ENCODE measurements around the gene ATP8B3. TPM values are rescaled to one million over a fixed set of nuclear protein-coding genes. Genes with fewer than 3 reads are reported as not detected.

Gene ATP8B3
- total and polyA plus RNA-seq, 9 of the 15 experiments (the other 6 are each of a cell fraction or from before 2014, with no cell fraction given), result 1.2 to 12.3 (median 3.8) TPM

DNA sequence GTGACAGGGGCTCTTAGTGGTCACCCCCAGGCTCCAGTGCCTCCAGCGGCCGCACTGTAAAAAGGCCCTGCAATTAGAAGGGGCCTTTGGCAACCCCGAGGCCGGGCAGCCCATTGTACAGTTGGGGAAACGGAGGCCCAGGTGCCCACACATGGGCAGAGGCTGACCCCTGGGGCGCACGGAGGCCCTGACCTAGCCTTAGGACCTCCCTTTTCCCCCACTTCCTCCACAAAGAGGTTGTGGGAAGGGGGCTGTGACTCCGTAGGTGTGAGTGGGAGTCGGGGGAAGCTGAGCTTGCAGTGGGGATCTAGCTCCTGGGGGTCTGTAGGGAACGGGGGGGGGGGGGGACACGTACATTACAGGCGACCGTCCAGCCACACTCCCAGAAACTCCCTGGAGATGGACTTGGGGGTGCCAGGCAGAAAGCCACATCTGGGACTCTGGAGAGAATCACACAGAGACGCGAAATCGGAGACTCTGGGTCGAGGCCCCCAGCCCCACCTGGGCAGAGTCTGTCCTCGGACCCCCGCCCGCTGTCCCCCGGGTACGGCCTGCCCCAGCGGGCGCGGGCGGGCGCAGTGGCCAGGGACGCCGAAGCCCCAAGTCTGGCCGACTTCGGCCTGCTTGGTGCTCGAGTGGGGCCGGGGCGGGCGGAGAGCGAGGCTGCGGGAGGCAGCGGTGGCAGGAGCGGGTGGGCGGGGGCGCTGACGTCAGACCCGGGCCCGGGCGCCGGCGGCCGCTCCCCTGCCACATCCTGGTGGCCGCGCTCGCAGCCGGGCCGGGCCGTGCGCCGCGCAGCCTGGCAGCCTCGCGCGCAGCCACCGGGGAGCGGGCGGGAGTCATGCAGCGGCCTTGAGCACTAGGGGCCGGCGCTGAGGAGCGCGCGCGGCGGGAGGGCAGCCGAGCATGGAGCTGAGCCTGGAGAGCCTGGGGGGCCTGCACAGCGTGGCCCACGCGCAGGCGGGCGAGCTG lies 59.0 kb downstream of the ATP8B3 start, which contains the start of gene ONECUT3:
Gene ONECUT3 (plus strand): TSS at position 750 of the 972 bp plus-strand sequence. CDS start 157 bp downstream, at position 907.
- CTCF ChIA-PET (ENCODE audit: low intra/inter-chr PET ratio), result no interaction called here
- no peak within 1 kb of the TSS for H3K27ac ChIP-seq (ENCODE audit: extremely low read depth, low read depth, low read length)
- ATAC-seq (no peak), FAIRE-seq (no peak), DNase-seq (ENCODE audit: extremely low read depth in 1 of 4, low spot score in 3 of 4) (peak in 2 of 4 experiments; percentile 73 to 74)
- intact Hi-C loops (cut with micrococcal nuclease), result no loop called here
- H3K4me2 ChIP-seq (ENCODE audit: insufficient read depth, low read length), result no peak within 1 kb of the TSS
- no peak within 1 kb of the TSS for H3K4me3 ChIP-seq
- H3K36me3 ChIP-seq (ENCODE audit: control insufficient read depth, insufficient read depth, low read length), result no peaks in the 10 kb centered on the region
- BruUV-seq (replicated peaks), result no TSS peak
- peaks cover 27 to 36% of the 10 kb centered on the region in 2 experiments; a peak in 4 of 5 replicates for H3K27me3 ChIP-seq (ENCODE audit: control insufficient read depth in 2 of 2, insufficient read depth in 2 of 2, low read length in 2 of 2)
- POLR2A ChIA-PET, result no interaction called here
- H3K4me1 ChIP-seq (replicated peaks in 1 of 2; ENCODE audit: control insufficient read depth in 2 of 2, insufficient read depth in 2 of 2, low read length in 2 of 2), result peaks cover 8 to 77% of the 10 kb centered on the region in 2 experiments; a peak in 3 of 5 replicates
- TF ChIP-seq CREM (IDR thresholded peaks at IDR 0.05; ENCODE audit: low read depth), result 0 out of 2 replicates have a peak, but pooled peaks have one; percentile 9
- TF ChIP-seq, protein P1, sequence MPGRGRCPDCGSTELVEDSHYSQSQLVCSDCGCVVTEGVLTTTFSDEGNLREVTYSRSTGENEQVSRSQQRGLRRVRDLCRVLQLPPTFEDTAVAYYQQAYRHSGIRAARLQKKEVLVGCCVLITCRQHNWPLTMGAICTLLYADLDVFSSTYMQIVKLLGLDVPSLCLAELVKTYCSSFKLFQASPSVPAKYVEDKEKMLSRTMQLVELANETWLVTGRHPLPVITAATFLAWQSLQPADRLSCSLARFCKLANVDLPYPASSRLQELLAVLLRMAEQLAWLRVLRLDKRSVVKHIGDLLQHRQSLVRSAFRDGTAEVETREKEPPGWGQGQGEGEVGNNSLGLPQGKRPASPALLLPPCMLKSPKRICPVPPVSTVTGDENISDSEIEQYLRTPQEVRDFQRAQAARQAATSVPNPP (IDR thresholded peaks at IDR 0.05; ENCODE audit: borderline replicate concordance, insufficient read depth, insufficient read length), result no peak
- H2AFZ ChIP-seq (ENCODE audit: low read depth, low read length), result no peak within 1 kb of the TSS
- H3K9me3 ChIP-seq (replicated peaks; ENCODE audit: control insufficient read depth, insufficient read depth, low read depth, low read length), result no peaks in the 10 kb centered on the region
- WGBS (ENCODE audit: insufficient coverage, low coverage, missing lambda C conversion rate), result 28% methylated on average over 31 of the region's 77 CpGs
- H3K9ac ChIP-seq (ENCODE audit: insufficient read depth in 1 of 2, low read depth in 2 of 2, low read length in 2 of 2), result no peak within 1 kb of the TSS
- H4K20me1 ChIP-seq (replicated peaks; ENCODE audit: control insufficient read depth, insufficient read depth, low read length), result no peaks in the 10 kb centered on the region; the same call in 1 of the 2 replicates
- no peaks in the 10 kb centered on the region for H3K79me2 ChIP-seq (ENCODE audit: control insufficient read depth, insufficient read depth, low read length)
- in situ Hi-C loops (cut with MboI), result no loop called here
- no peaks in the 10 kb centered on the region for H3K9me1 ChIP-seq (ENCODE audit: control insufficient read depth, insufficient read depth, low read length)
